ENCODE measurements around the gene LRRK1.

LRRK1 gene

GRCh38 chr15:100948430-100948762 lies 29.2 kb downstream of the LRRK1 start:
- no peak for DNase-seq (ENCODE audit: low spot score)
- in situ Hi-C loops (cut with MboI; ENCODE audit: low sequenced_read_pairs, unreplicated experiment): no loop called here
- TF ChIP-seq CTCF (IDR thresholded peaks at IDR 0.05; ENCODE audit: borderline replicate concordance, control extremely low read depth, extremely low read depth, insufficient read depth, missing control alignments): no peak

GRCh38 chr15:100949691-100950090 lies 30.5 kb downstream of the LRRK1 start:
- in situ Hi-C loops (cut with MboI; ENCODE audit: low sequenced_read_pairs, unreplicated experiment): no loop called here
- no peak for DNase-seq (ENCODE audit: low spot score)
- TF ChIP-seq CTCF (IDR thresholded peaks at IDR 0.05; ENCODE audit: borderline replicate concordance, control extremely low read depth, extremely low read depth, insufficient read depth, missing control alignments): no peak

GRCh38 chr15:100951965-100952364 lies 32.8 kb downstream of the LRRK1 start:
- no peak for TF ChIP-seq CTCF (IDR thresholded peaks at IDR 0.05; ENCODE audit: borderline replicate concordance, control extremely low read depth, extremely low read depth, insufficient read depth, missing control alignments)
- no peak for DNase-seq (ENCODE audit: low spot score)
- in situ Hi-C loops (cut with MboI; ENCODE audit: low sequenced_read_pairs, unreplicated experiment): no loop called here

- no peak for DNase-seq (ENCODE audit: low spot score)
- no peak for TF ChIP-seq CTCF (IDR thresholded peaks at IDR 0.05; ENCODE audit: borderline replicate concordance, control extremely low read depth, extremely low read depth, insufficient read depth, missing control alignments)
- in situ Hi-C loops (cut with MboI; ENCODE audit: low sequenced_read_pairs, unreplicated experiment): no loop called here
Observed at GRCh38 chr15:100952566-100952965, 33.4 kb downstream of the LRRK1 start.

GRCh38 chr15:100958326-100959065 lies 39.3 kb downstream of the LRRK1 start:
- no peak for TF ChIP-seq CTCF (IDR thresholded peaks at IDR 0.05; ENCODE audit: borderline replicate concordance, control extremely low read depth, extremely low read depth, insufficient read depth, missing control alignments)
- no peak for DNase-seq (ENCODE audit: low spot score)
- in situ Hi-C loops (cut with MboI; ENCODE audit: low sequenced_read_pairs, unreplicated experiment): no loop called here

GRCh38 chr15:100959066-100960050 lies 40.2 kb downstream of the LRRK1 start:
- in situ Hi-C loops (cut with MboI; ENCODE audit: low sequenced_read_pairs, unreplicated experiment): no loop called here
- no peak for TF ChIP-seq CTCF (IDR thresholded peaks at IDR 0.05; ENCODE audit: borderline replicate concordance, control extremely low read depth, extremely low read depth, insufficient read depth, missing control alignments)
- DNase-seq (ENCODE audit: low spot score): no peak

Measured in GM13976 (cell line).